Middle frontal gyrus (tissue), 1 donor: ENCODE measurements around the gene EXTL1.

Source experiments
- DNase-seq: peaks from one replicate; pipeline ENCODE4 v3.0.0-alpha.2; 2015; ENCODE audit warnings: low spot score; ENCODE audit errors: extremely low spot score

Gene EXTL1

DNA sequence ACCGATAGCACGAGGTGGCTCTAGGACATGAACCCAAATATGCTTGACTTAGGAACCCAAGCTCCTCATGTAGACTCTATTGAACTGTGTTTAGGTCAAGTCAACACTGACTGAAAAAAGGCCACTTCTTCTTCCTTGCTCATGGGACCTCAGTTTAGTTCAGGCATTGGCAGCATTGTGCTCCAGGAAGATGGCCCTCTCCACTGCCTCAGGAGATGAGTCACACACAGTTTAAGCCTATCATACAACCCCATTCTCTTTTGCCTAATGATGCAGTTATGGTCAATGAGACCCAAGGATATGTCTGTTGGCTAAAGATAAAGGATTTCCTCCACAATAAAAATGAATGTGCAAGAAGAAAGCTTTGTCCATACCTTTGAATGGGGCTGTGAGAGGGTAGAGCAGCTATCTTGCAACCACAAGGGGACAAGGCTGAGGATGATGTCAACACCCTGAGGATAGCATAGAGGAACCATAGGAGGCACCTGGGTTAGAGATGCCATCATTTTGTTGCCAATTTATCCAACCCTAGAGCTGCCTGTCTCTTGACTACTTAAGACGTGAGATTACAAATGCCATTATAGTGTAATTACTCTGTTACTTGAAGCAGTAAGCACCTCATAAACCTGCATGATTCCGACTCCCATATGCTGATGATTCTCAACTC lies 48.9 kb downstream of the EXTL1 start:
- DNase-seq, result no peak

DNA sequence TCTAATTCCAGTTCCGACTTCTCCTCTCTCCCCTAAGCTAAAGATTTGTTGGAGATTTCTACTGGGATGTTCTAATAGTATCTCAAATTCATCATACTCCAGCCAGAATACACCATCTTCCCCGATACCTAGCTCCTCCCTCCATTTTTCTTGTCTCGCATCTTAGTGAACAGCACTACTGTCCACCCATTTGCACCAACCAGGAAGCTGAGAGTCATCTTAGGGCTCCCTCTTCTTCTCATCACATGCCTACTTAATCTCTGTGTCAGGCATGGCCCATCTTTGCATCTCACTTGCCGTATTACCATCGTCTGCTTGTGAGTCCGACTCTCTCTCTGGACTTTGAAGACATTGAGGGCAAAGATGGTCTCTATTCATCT lies 49.4 kb downstream of the EXTL1 start:
- DNase-seq, result no peak

DNA sequence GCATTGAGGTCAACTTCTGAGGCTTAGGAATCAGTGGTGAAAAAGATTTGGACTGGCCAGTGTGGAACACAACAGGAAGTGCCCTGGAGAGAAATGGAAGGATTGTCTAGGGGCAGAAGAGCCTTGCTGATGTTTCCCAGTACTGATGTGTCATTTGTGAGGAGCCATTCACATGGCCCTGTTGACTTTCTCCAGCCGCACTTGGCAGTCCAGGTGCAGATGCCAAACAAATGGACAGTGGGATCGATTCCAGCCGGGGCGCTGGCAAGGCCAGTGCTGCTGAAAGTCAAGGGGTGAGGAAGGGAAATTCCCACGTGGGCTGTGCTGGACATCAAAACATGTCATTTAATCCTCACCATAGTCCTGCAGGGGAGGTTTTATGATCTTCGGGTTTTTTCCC lies 50.7 kb downstream of the EXTL1 start:
- DNase-seq, result no peak

DNA sequence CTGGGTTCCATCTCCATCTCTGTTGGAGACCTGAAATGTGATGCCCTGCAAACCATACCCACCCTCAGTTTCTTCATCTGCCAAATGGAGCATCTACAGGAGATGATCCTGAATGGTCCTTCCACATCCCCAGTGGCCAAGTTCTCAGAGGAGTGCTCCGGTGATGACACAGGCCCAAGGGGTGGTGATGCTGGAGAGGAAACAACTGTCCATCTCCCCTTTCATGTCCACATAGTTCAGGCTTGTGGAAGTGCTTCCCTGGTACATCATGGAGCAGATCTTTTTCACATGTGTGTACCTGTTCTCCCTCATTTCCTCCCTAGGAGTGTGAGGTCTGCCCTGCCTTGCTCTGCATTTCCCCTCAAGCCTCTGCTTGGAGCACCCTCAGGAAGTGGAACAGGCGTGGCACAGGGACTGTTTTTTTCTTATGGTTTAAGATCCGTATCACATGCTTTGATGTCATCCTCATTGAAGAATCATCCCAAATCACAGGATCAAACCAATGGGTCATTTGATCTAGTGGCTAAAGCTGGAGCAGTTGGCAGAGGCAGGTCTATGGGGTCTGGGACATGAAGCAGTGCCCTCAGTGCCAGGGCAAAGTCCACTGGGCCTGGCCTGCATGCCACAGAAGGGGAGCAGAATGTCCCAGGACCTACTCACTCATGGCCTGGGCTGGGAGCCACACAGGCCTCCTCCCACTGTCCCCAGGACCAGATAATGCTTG lies 54.0 kb downstream of the EXTL1 start:
- no peak for DNase-seq

DNA sequence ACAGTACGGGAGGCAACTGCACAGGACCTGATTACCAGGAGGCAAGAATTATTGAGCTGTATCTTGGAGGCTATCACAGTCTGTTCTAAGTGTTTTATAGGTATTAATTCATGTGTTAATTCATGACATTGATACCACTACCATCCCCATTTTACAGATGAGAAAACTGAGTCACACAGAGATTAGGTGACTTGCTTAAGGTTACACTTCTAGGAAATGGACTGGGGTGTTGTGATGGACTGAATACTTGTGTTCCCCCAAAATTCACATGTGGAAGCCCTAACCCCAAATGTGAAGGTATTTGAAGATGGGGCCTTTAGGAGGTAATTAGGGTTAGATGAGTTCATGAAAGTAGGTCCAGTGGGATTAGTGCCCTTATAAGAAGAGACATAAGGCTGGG lies 55.9 kb downstream of the EXTL1 start:
- no peak for DNase-seq

DNA sequence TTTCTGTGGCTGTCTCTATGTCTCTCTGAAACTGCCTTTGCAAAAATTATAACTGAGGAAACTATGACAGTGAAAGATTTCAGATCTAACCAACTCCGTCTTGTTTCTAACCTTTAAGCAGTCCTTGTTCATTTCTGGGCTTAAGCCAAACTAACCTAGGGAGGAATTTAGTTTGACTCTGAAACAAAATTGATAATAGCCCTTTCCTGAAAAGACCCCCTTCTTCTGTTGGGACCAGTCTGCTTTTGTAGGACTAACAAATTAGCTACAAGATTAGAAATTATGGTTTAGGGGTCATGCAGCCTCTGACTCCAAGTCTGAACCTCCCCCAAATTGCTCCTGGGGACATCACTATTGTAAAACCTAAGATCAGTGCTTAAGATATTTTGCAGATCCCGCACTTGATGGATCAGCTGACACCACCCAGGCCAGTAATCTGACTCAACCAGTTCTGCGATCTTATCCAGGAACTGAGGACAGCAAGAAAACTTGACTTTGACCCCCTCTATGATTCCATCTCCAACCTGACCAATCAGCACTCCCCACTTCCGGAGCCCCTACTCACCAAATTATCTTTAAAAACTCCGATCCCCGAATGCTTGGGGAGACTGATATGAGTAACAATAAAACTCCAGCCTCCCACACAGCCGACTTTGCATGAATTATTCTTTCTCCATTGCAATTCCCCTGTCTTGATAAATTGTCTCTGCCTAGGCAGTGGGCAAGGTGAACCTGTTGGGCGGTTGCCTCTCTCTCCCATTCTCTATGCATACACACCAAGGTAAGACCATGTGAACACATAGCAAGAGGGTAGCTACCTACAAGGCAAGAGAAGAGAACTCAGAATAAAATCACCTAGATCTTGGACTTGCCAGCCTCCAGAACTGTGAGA lies 57.0 kb downstream of the EXTL1 start:
- no peak for DNase-seq

DNA sequence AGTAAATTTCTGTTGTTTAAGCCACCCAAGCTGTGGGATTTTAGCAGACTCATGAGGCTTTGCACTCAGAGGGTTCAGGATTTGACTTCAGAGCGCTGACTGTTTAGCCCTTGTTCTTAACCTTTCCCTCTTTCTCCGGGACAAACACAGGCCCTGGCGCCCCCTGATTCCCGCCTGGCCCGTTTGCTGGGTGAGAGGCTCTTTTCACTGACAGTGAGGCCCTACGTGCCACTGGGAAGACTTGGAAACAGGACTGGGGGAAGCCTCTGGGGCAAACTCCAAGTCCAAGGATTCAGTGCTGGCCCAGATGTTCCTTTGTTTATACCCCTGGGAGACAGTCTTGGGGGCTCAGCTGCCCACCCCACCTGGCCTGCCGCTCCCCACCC lies 57.6 kb downstream of the EXTL1 start:
- DNase-seq, result no peak

DNA sequence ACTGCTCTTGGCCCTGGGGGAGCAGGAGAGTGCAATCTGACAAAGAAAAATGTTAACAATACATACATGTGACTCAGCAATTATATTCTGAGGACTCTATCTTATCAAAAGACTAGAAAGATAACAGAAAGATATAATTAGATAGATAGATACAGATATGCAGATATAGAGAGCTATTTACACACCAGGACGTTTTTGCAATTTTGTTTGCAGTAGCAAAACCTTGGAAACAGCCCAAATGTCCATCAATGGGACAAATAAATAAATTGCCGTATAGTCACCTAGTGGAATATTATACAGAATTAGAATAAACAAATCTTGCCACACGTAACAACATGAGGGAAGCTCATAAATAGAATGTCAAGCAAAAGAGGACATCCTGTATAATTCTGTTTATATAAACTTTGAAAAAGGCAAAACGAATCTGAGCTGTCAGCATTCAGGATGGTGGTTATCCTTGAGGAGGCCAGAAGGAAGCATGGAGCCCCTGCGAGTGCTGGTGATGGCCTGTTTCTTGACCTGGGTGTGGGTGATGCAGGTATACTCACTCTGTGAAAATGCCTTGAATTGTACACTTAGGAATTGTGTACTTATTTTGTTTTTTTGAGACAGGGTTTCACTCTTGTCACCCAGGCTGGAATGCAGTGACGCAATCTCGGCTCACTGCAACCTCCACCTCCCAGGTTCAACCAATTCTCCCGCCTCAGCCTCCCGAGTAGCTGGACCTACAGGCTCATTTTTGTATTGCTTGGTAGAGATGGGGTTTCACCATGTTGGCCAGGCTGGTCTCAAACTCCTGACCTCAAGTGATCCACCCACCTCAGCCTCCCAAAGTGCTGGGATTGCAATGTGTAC lies 58.6 kb downstream of the EXTL1 start:
- no peak for DNase-seq

DNA sequence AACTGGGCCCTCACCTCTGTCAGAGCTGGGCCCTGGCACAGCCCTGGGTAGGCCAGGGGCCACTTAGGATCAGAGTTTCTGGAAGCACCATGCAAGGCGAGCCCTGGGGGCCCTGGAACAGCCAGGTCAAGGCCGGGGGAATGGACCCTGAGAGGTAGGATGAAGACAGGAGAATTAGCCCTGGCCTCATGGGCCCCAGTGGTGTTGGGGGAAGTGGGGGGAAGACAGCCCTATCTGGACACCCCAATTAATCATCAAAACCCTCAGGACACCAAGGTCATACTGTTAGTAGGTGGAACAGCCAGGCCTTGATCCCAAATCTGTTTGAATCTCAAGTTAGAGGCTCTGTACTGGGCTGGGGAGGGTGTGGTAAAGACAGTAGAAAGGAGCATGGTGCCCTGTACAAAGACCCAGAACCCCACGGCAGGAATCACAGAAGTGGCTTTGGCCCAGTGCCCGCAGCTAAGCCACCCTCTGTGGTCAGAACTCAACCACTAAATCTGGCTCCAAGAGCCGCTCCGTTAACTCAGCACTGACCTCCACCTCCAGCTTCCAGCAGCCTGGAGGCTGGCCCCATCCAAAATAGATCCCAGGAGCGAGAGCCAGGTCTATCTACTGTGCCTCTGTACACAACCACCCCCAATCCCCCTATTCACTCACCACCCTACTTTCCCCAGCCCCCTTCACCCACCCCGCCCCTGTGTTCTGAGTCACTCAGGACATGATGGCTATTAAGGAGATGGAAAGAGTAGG lies 59.9 kb downstream of the EXTL1 start:
- no peak for DNase-seq

DNA sequence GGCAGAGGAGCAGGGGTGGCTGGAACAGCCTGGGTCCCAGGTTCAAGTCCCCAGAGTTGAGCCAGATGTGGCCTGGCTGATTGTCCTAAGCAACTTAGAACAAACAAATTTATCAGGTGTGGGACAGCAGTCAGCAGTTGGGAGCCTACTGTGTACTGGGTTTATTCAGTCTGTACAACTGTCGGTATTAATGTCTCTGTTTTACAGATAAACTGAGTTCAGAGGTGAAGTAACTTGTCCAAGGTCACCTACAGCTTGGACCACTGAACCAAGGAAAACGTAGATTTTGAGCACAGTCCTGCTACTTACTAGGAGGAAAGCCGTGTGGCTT lies 60.4 kb downstream of the EXTL1 start:
- DNase-seq, result no peak

DNA sequence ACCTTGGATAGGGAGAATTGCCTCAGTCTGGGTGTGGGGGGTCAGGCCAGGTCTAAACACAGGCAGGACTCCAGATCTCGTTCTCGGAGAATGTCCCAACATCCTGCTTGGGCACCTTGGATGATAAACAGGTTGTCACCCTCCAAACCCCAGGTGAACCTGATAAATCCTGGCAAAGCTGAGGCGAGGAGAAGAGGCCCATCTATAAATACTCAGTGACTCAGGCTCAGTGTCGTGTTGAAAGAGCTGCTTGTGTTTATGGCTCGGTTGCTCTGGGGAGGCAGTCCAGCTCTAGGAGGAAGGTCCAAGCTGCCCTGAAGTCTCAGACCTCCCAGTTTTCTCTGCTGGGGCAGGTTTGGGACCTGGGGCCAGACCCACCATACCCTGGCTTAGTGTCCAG lies 61.6 kb downstream of the EXTL1 start:
- DNase-seq, result no peak

DNA sequence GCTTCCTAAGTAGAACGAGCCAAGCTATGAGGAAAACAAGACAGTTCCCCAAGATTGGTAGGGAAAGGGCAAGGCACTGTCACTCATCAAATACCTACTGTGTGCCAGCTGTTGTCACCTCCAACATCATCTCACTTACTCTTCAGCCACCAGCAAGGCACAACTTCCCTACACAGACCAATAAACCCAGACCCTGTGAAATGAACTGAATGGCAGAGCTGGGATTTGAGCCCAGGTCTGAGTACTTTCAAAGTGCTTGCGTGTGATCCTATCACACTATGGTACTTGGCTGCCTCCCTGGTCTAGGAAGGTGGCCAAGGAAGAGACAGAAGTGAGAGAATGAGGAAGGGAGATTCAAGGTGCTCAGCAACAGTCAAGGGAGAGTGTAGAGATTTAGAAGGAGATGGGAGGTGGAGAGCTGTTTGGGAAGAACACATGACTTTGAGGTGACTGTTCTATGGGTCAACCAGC lies 62.6 kb downstream of the EXTL1 start:
- DNase-seq, result no peak

DNA sequence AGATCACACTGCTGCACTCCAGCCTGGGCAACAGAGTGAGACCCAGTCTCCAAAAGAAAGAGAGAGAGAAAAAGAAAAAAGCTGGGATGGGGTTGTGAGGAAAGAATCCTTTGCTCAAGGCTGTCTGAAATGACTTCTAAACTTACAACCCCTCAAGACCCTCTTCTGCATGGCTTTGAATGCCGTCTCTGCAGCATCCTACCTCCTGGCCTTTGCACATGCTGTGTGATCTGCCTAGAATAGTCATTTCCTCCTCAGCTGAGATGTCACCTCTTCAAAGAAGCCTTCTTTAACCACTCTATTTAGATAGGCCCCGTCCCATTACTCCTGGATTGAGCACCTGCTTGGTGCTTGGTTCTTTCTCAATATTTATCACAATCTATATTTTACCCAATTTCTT lies 63.3 kb downstream of the EXTL1 start:
- DNase-seq, result no peak
